Neural progenitor cell (in vitro differentiated cells): ENCODE measurements around the gene RRM2. TPM values are rescaled to one million over a fixed set of nuclear protein-coding genes. Genes with fewer than 3 reads are reported as not detected.

Experiments
- DNase-seq: peaks from one replicate; pipeline ENCODE4 v3.0.0-alpha.2; 2016; ENCODE audit warnings: low spot score
- H2AFZ ChIP-seq: fragments of 200-600 bp; sonication (generic); replicated peaks from 2 replicates; pipeline ENCODE4 v1.6.1; 2016; ENCODE audit warnings: antibody characterized with exemption
- H3F3A ChIP-seq: fragments of 200-600 bp; sonication (generic); 2 replicates; pipeline ENCODE4 v1.6.1; 2016; ENCODE audit warnings: antibody characterized with exemption, low read depth
- H3K27ac ChIP-seq: fragments of 200-600 bp; sonication (generic); 2 replicates; pipeline ENCODE4 v1.5.1; 2016; ENCODE audit warnings: mild to moderate bottlenecking
- H3K27me3 ChIP-seq: fragments of 200-600 bp; sonication (generic); 2 replicates; pipeline ENCODE4 v1.6.1; 2016; ENCODE audit warnings: mild to moderate bottlenecking, moderate library complexity
- H3K36me3 ChIP-seq: fragments of 200-600 bp; sonication (generic); 2 replicates; pipeline ENCODE4 v1.5.1; 2016
- H3K4me1 ChIP-seq: fragments of 200-600 bp; sonication (generic); 2 replicates; pipeline ENCODE4 v1.6.1; 2016; ENCODE audit warnings: mixed run types
- H3K4me2 ChIP-seq: fragments of 200-600 bp; sonication (generic); 2 replicates; pipeline ENCODE4 v1.6.1; 2016
- H3K4me3 ChIP-seq: fragments of 200-600 bp; sonication (generic); 2 replicates; pipeline ENCODE4 v1.5.1; 2016
- H3K79me2 ChIP-seq: fragments of 200-600 bp; sonication (generic); 2 replicates; pipeline ENCODE4 v1.6.1; 2016; ENCODE audit warnings: low read depth
- H3K9ac ChIP-seq: fragments of 200-600 bp; sonication (generic); 2 replicates; pipeline ENCODE4 v1.6.1; 2016
- H3K9me3 ChIP-seq: fragments of 200-600 bp; sonication (generic); 2 replicates; pipeline ENCODE4 v1.5.1; 2016; ENCODE audit warnings: low read depth
- H4K20me1 ChIP-seq: fragments of 200-600 bp; sonication (generic); 2 replicates; pipeline ENCODE4 v1.6.1; 2016; ENCODE audit warnings: low read depth
- H3K27ac Mint-ChIP-seq: 3 replicates; pipeline ENCODE4 v1.8.0; 2021; ENCODE audit warnings: mixed read lengths
- H3K27me3 Mint-ChIP-seq: 2 replicates; pipeline ENCODE4 v1.8.0; 2022; ENCODE audit warnings: low read depth, mild to moderate bottlenecking, inconsistent platforms, moderate library complexity, mixed read lengths; ENCODE audit not compliant: insufficient read depth
- H3K36me3 Mint-ChIP-seq: 3 replicates; pipeline ENCODE4 v1.8.0; 2021; ENCODE audit warnings: mixed read lengths
- H3K4me1 Mint-ChIP-seq: 3 replicates; pipeline ENCODE4 v1.8.0; 2021; ENCODE audit warnings: mixed read lengths
- H3K4me3 Mint-ChIP-seq: 3 replicates; pipeline ENCODE4 v1.8.0; 2021; ENCODE audit warnings: mild to moderate bottlenecking, moderate library complexity, mixed read lengths
- H3K9me3 Mint-ChIP-seq: 3 replicates; pipeline ENCODE4 v1.8.0; 2020; ENCODE audit warnings: mixed read lengths
- EZH2 ChIP-seq: fragments of 200-600 bp; sonication (generic); IDR thresholded peaks from 2 replicates; pipeline ENCODE4 v1.6.1; 2017; ENCODE audit warnings: antibody characterized with exemption, mild to moderate bottlenecking, moderate library complexity
- EZH2phosphoT487 ChIP-seq: fragments of 200-600 bp; sonication (generic); IDR thresholded peaks from 2 replicates; pipeline ENCODE4 v1.6.1; 2017; ENCODE audit warnings: antibody characterized with exemption
- total RNA-seq: library from RNA; depleted of rRNA; stranded (reverse); fragments of >200 nt; gene quantifications from 2 replicates; pipeline ENCODE4 v1.2.3, GENCODE V29; 2015; ENCODE audit warnings: low replicate concordance
- TF ChIP-seq, protein P1 (sequence below): fragments of 200-600 bp; sonication (generic); IDR thresholded peaks from 2 replicates; pipeline ENCODE4 v1.5.1; 2017; ENCODE audit warnings: antibody characterized with exemption, mild to moderate bottlenecking

RRM2 gene
- total RNA-seq, 1 donor from 2014 or later: 66.0 TPM

- H2AFZ ChIP-seq: no peak overlapping the region
- no peaks in the 10 kb centered on the region for H4K20me1 ChIP-seq
- Mint-ChIP-seq H3K9me3 (no peaks in the 10 kb centered on the region), H3K36me3 (peaks cover 14% of the 10 kb centered on the region), H3K27me3 (peaks cover 6% of the 10 kb centered on the region), H3K4me1 (peaks cover 31% of the 10 kb centered on the region), H3K4me3 (no peak overlapping the region), H3K27ac (no peak overlapping the region)
- no peaks in the 10 kb centered on the region for H3K9me3 ChIP-seq
- no peaks in the 10 kb centered on the region for H3K79me2 ChIP-seq
- DNase-seq: no peak
- no peaks in the 10 kb centered on the region for H3K36me3 ChIP-seq
- no peaks in the 10 kb centered on the region for H3F3A ChIP-seq
- H3K4me1 ChIP-seq: peaks cover 19% of the 10 kb centered on the region
- no peak overlapping the region for H3K27ac ChIP-seq
- H3K4me2 ChIP-seq: no peak overlapping the region
- no peaks in the 10 kb centered on the region for H3K27me3 ChIP-seq
- TF ChIP-seq EZH2phosphoT487 (no peak), EZH2 (no peak)
- TF ChIP-seq, protein P1, sequence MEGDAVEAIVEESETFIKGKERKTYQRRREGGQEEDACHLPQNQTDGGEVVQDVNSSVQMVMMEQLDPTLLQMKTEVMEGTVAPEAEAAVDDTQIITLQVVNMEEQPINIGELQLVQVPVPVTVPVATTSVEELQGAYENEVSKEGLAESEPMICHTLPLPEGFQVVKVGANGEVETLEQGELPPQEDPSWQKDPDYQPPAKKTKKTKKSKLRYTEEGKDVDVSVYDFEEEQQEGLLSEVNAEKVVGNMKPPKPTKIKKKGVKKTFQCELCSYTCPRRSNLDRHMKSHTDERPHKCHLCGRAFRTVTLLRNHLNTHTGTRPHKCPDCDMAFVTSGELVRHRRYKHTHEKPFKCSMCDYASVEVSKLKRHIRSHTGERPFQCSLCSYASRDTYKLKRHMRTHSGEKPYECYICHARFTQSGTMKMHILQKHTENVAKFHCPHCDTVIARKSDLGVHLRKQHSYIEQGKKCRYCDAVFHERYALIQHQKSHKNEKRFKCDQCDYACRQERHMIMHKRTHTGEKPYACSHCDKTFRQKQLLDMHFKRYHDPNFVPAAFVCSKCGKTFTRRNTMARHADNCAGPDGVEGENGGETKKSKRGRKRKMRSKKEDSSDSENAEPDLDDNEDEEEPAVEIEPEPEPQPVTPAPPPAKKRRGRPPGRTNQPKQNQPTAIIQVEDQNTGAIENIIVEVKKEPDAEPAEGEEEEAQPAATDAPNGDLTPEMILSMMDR: no peak
- no peak overlapping the region for H3K9ac ChIP-seq
- no peak overlapping the region for H3K4me3 ChIP-seq
Observed at GRCh38 chr2:10174173-10174572, 51.6 kb downstream of the RRM2 start.

DNA sequence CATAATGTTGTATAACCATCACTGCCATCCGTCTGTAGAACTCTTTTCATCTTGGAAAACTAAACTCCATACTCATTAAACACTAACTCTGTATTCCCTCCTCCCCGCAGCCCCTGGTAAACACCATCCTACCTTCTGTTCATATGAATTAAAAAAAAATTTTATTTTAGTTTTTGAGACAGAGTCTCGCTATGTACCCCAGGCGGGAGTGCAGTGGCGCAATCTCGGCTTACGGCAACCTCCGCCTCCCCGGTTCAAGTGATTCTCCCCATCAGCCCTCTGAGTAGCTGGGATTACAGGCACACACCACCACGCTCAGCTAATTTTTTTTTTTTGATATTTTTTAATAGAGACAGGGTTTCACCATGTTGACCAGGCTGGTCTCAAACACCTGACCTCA is 52.9 kb downstream of the RRM2 start:
- TF ChIP-seq EZH2 (no peak), EZH2phosphoT487 (no peak)
- TF ChIP-seq, protein P1: no peak
- no peak overlapping the region for H3K4me3 Mint-ChIP-seq

GRCh38 chr2:10178751-10179150 is 56.2 kb downstream of the RRM2 start:
- no peak overlapping the region for H3K27ac Mint-ChIP-seq
- H3K4me3 Mint-ChIP-seq: no peak overlapping the region
- Histone ChIP-seq H3K27ac (no peak overlapping the region), H2AFZ (no peak overlapping the region), H3K27me3 (no peaks in the 10 kb centered on the region), H3K4me2 (no peak overlapping the region), H3K36me3 (no peaks in the 10 kb centered on the region), H3K9ac (no peak overlapping the region), H4K20me1 (no peaks in the 10 kb centered on the region), H3K4me1 (no peaks in the 10 kb centered on the region), H3K79me2 (no peaks in the 10 kb centered on the region), H3K9me3 (no peaks in the 10 kb centered on the region), H3K4me3 (no peak overlapping the region), H3F3A (no peaks in the 10 kb centered on the region)
- peaks cover 3% of the 10 kb centered on the region for H3K9me3 Mint-ChIP-seq
- peaks cover 14% of the 10 kb centered on the region for H3K4me1 Mint-ChIP-seq
- TF ChIP-seq, protein P1: no peak
- no peak for TF ChIP-seq EZH2
- TF ChIP-seq EZH2phosphoT487: no peak
- no peak for DNase-seq
- H3K27me3 Mint-ChIP-seq: peaks cover 9% of the 10 kb centered on the region
- H3K36me3 Mint-ChIP-seq: peaks cover 13% of the 10 kb centered on the region

More for the DNA sequence above, 52.9 kb downstream of the RRM2 start:
- Mint-ChIP-seq H3K4me1 (peaks cover 37% of the 10 kb centered on the region), H3K9me3 (peaks cover 3% of the 10 kb centered on the region), H3K27ac (no peak overlapping the region), H3K27me3 (peaks cover 6% of the 10 kb centered on the region), H3K36me3 (peaks cover 17% of the 10 kb centered on the region)
- Histone ChIP-seq H3K27me3 (no peaks in the 10 kb centered on the region), H3K9me3 (no peaks in the 10 kb centered on the region), H4K20me1 (no peaks in the 10 kb centered on the region), H3K4me3 (no peak overlapping the region), H3K4me2 (no peak overlapping the region), H3K79me2 (no peaks in the 10 kb centered on the region), H3K4me1 (peaks cover 14% of the 10 kb centered on the region), H3K9ac (no peak overlapping the region), H3K36me3 (no peaks in the 10 kb centered on the region), H3K27ac (no peak overlapping the region), H3F3A (no peaks in the 10 kb centered on the region), H2AFZ (no peak overlapping the region)
- DNase-seq: no peak
